HG03460 (cell line): ENCODE data around the gene ACACB.

ENCODE experiments used
- ATAC-seq: cut with Tn5 transposase; IDR thresholded peaks from one replicate; pipeline ENCODE4 v1.9.1; 2021; ENCODE audit not compliant: unreplicated experiment

The ACACB gene

DNA sequence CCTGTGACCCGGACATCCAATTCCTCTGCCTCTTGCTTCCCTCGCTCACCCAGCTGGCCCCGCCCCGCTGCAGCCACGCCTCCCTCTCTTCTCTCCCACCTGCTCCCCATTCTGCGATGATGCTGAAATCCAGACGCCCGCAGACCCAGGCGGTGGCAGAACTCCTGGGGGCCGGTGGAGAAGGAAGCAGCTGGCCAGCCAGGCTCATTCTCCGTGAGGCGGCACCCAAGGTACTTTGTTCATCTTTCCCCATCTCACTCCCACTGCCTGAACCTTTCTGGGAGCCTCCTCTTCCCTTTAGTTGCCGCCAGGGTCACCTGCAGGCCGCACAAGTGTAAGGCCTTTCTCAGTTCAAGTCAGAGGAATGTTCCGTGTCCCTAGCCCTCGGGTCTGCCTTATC is 157.0 kb downstream of the ACACB start:
- ATAC-seq: no peak

DNA sequence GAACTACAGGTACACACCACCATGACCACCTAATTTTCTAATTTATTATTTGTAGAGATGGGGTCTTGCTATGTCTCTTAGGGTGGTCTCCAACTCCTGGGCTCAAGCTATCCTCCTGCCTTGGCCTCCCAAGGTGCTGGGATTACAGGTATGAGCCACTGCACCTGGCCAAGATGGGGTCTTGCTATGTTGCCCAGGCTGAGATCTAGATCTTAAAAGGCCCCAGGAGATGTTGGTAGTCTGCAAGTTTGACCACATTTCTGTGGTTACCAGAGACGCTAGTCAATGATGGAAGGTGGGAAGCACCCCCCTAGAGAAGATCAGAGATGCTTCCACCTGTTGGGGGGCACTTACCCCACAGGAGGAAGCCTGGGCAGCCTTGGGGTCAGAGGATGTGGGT is 158.0 kb downstream of the ACACB start:
- ATAC-seq: no peak

DNA sequence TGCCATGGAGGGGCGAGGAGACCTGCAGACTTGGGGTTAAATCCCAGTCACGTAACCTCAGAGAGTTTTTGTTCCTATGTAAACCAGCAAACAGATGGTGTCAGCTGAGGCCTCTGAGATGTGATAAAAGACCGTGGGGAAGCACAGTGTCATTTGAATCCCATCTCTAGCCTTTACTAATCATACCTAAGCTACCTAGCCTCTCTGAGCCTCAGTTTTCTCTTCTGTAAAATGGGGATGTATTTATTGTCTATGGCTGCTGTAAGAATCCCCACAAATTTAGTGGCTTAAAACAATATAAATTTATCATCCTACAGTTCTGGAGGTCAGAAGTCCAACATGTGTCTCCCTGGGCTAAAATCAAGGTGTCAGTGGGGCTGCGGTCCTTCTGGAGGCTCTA is 158.8 kb downstream of the ACACB start:
- no peak for ATAC-seq

DNA sequence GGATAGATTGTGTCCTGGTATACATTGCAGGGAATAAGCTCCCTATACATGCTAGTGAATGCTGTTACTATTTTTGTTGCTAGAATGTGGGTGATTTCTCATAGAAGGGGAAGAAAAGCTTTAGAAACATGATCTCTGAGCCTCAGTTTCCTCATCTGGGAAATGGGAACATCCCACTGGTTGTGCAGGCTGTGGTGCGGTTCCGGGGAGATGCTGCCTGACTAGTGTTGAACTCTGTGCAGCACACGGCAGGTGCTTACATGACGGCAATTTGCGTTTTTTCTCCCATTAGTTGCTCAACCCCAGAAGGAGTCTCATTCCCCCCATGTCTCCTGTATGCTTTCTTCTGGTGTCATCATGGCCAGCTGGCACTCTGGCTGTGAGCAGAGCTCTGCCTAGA is 159.8 kb downstream of the ACACB start:
- ATAC-seq: no peak

DNA sequence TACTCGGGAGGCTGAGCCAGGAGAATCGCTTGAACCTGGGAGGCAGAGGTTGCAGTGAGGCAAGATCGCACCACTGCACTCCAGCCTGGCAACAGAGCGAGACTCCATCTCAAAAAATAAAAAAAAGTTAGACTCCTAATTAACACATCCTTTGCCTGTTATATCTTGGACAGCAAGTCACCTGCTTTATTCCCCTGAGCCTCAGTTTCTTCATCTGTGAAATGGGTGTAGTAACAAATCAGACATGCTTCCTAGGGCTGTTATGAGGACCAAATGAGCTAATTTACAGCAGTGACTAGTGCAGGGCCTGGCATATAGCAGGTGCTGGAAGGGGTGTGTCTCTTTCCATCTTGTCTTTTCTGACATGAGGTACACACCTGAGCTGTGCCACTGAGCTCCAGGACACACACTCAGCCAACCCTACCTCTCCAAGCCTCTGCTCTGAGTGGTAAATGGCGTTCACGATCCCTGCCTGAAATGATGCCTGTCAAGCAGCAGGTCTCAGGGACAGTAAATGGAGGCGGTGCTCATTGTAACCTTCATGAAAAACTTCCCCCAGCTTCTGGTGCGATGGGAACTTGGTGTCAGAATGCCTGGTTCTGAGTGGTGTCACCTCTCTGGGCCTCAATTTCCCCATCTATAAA is 161.0 kb downstream of the ACACB start:
- ATAC-seq: no peak

DNA sequence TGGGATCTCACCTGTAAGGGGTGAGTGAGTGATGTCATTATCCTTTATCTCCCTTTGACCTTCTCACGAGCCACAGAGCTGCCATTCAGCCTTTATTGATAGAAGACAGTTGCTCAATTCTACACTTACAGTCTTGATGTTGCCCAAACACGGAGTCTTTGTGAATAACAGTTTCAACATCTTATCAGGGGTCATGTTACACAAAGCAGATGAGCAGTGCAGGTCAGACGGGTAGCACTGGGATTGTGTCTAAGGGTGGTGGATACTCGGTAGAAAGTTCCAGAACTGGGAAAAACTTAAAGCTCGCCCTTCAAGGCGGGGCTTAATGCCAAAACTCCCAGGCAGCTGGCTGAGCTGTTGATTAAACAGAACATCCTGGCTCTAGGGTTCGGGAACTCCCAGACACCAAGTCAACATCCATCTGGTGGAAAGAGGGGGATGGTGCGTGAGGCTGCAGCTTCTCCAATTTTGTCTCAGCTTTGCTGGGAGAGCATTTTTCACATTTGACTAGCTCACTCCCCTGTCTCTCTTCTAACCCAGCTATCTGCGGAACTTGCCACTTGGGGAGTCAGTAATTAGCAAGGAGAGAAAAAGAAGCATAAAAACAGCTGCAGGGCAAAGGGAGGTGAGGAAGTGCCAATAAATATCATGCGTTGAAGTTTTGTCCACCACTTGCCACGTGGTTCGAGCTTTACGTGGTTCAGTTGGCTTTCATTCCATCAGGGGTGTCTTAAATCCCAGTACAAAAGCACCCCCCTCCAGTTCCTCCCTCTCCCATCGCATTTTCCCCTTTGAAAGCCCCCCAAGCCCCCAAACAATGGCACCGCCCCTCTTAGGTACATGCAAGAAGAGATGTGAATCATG is 161.7 kb downstream of the ACACB start:
- no peak for ATAC-seq

DNA sequence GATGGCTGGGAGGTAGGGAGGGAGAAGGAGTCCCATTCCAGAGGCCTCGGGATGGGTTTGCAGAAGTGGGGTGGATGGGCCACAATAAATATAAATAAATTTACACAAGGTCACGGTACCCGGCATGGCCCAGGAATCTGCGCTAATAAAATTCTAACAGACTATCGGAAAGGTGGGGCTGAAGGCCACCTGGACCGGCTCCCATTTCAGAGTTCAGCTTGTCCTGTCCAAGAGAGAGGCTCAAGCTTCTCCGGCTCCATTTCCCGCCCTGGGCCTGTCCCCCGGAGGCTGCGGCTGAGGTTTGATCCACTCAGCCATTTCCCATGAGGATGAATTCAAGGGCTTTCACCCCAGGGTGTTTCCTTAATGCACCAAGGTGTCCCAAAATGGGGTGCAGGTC is 162.5 kb downstream of the ACACB start:
- ATAC-seq: no peak

DNA sequence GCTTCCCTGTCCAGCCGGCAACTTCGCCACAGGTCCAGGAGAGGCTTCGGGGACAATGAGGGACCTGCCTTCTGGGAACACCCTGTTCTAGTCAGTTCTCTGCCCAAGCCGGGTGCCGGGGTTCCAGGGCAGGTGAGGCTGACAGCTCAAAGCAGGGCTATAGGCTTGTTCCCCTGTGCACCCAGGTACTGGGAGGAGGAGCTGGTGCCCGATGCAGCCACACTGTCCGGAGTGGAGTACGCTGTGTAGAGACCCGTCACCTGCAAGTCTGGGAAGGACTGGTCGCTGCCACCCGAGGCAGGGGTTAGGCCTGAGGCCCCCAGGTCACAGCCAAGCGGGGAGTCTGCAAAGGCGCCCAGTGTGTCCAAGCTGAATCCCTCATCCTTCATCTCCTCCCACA is 163.1 kb downstream of the ACACB start:
- no peak for ATAC-seq

DNA sequence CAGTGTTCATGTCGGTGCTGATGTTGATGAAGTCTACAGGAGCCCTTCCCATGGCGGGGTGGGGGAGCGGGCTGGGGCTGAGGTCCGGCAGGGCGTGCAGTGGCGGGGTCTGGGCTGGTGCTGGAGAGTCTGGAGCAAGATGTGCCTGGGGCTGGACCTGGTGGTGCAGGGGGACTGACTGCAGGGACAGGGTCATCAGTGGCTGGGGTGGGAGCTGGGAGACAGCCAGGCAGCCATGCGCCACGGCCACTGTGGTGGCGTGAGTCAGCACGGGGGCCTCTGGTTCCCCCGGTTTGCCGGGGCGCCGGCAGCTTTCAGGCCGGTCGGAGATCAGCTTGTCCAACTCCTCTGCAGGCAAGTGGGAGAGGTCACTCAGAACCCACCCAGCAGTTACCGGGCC is 165.1 kb downstream of the ACACB start:
- ATAC-seq: no peak

DNA sequence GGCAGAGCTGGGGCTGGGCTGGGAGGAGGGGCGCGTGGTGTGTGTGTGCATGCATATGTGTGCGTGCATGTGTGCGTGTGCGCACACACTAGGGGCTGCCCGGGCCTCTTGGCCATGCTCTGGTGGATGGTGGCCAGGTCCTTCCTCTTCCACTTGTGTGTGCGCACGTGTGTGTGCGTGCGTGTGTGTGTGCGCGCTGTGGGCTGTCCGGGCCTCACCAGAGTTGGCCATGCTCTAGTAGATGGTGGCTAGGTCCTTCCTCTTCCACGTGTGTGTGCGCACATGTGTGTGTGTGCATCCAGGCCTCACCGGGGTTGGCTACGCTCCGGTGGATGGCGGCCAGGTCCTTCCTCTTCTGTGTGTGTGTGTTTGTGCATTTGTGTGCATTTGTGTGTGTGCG is 168.0 kb downstream of the ACACB start:
- no peak for ATAC-seq

DNA sequence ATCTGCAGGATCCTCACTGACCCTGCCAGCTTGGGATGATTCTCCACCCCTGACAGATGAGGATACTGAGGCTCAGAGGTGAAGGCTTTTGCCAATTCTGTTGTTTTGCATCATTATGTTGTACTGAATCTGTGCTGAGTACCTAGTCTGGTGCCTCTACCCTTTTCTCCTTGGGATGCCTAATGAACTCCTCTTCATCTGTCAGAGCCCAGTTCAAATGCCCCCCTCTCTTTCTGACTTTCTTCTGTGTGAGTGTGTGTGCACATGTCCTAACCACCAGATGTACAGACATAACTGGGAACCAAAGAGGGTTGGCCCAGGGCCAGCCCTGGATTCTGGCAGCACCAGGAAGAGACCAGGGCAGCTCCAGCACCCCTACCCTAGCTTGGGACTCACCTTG is 169.9 kb downstream of the ACACB start:
- no peak for ATAC-seq

DNA sequence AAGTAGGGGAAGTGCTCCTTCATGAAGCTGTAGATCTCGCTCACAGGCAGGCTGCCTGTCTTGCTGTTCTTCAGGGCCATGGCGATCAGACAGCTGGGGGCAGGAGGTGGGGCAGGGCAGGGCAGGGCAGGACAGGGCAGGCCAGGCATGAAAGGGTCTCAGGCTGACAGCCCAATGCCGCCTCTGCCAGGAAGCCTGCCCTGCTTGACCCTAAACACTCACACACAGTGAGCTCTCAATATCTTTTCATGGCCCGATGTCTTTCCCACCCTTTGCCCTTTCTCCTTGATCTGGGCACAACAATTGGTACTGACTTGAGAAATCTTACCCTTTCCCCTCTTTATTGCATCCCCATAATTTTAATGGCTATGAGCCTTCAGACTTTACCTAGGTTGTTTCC is 170.3 kb downstream of the ACACB start:
- no peak for ATAC-seq

DNA sequence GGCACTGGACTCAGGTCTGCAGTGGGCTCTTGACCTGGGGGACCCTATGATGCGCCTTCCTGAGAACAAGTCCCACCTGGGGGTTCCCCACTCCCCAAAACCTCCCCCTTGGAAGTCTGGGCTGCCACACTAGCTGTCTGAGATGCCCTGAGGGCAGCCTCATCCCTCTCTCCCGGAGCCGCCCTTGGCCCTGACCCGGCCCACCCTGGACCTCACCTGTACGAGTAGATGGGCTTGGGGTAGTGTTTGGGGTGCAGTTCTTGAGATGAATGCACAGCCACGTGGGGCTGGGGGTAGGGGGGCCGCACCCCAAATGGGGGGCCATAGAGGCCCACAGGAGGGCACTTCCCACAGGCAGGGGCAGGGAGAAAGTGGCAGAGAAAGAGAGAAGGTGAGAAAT is 170.8 kb downstream of the ACACB start:
- ATAC-seq: no peak

DNA sequence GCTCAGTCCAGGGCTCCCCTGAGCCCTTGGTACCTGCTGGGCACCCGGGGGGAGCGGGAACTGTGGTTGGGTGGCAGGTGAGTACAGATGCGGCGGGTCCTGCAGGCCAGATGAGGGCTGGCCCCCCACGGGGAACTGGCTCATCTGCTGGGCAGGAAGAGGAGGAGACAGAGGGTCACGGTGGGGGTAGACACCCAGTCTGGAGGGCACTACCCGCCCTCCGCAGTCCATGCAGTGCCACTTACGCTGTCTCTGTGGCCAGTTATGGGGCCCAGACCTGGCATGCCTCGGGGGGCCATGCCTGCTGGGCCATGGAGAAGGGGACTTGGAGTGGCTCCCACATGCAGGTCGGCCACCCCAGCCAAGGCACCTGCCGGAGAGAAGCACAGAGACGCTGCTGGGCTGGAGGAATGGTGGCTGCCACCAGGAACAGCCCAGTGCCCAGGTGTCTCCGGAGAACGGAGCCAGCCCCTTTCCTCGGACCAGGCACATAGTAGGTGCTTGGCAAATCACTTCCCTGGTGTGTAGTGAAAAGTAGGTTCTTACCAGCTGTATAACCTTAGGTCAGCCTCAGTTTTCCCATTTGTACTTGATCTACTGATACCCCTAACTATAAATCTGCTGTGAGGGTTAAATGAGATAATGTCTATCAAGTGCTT is 171.6 kb downstream of the ACACB start:
- ATAC-seq: no peak

DNA sequence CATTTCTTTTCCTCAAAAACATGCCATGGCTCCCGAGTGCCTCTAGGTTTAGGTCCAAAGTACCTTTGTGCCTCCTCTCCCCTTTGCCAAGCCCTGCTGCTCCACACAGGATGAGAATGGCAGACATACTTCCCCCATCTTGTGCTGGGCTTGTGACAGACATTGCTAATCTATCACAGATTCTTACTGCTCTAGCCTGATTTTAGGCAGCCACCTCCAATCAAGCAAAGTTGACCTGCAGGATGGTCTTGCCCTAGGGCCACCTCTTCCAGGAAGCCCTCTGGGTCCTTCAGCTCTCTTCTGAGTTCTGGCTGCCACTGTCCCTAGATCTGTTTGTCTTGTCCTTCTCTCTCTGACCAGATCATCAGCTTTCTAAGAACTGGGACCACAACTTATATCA is 172.2 kb downstream of the ACACB start:
- ATAC-seq: no peak

DNA sequence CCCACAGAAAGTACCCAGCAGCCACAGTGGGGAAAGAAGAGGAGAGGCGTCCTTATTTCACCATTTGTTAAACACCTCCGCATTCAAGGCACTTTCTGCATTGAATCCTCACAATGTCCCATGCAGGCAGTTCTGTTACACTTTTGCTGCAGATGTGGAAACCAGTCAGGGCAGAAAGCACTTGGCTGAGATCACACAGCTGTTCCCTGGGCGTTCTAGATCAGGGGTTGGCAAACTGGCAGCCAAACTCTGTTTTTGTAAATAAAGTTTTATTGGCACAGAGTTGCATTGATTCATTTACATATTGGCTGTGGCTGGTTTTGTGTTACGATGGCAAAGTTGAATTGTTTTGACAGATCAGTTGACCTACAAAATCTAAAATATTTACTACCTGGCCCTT is 172.6 kb downstream of the ACACB start:
- no peak for ATAC-seq

DNA sequence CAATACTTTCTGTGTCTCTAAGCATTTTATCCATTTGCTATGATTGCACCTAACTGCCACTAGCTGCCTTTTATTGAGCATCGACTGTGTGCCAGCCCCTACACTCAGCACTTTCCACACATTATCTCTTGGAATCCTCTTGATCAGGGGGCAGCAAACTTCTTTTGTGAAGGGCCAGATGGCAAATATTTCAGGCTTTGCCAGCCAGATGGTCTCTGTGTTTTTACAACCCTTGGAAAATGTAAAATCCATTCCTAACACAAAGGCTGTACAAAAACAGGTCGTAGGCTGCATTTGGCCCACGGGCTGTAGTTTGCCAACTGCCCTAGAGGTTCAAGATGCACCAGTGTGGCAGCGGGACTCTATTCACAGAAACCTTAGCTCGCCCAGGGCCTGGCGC is 173.2 kb downstream of the ACACB start:
- no peak for ATAC-seq

DNA sequence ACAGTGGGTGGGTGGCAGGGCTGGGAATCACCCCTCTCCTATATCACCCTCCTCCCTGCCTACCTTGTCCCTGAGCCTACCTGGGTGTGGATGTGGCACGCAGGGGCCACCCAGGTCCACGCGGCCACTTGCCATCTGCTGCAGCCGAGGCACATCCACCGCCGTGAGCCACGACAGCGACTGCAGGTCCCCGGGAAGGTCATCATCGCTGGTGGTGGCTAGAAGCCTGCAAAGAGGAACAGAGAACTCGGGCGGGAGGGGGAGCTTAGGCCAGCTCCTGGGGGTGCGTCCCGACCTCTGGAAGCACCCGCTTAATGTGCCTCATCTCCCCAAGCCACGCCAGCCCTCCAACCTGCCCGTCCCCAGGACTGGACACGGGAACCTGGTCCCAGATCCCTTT is 173.7 kb downstream of the ACACB start:
- ATAC-seq: no peak

DNA sequence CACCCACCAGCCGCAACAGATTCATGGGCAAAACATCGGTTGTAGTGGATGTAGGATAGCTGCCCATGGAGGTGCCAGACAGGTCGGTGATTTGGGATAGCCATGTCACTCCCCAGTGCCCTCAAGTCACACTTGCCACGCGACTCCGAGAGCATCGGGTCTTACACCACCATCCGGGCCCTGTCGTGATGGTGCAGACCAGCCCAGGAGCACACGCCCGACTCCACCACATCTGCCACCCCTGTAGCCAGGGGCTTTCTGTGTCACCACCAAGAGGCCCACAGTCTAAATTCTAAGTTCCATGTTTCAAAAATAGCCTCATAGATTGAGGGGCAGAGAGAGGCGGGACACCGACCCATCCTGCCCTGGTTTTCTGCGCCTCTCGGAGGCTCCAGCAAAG is 174.7 kb downstream of the ACACB start:
- no peak for ATAC-seq

DNA sequence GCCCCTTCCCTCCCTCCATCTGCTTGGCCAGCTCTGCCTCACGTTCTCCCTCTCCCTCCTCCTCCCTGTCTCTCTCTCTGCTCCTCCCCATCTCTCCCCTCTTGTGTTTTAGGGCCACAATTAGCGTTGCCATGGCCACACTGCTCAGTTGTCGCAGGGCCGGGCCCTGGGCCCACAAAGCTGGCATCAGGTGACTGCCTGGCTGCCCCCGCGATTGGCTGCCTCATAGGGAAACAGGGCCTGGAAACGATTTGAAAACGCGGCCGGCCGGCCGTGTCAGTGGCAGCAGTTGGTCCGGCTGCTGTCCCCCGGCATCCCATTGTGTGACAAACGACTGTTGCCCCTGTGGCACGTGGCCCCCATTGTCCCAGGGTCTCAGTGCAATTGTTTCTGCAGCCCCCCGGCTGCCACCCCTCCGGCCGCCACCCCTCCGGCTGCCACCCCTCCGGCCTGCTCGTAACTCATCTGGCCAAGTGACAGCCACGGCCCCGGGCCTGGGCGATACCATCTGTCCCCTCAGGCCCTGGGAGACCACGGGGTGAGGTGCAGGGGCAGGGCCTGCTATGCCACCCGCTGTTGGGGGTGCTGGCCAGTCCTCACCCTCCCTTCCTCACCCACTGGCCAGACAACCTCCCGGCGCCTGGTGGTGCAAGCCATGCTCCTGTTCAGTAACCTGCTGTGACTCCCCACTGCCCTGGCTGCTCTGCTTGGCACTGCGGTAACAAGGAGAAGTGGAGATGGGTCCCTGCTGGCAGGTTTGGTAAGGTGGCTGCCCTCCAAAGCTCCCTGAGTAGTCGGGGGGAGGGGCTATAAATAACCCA is 175.3 kb downstream of the ACACB start:
- no peak for ATAC-seq

DNA sequence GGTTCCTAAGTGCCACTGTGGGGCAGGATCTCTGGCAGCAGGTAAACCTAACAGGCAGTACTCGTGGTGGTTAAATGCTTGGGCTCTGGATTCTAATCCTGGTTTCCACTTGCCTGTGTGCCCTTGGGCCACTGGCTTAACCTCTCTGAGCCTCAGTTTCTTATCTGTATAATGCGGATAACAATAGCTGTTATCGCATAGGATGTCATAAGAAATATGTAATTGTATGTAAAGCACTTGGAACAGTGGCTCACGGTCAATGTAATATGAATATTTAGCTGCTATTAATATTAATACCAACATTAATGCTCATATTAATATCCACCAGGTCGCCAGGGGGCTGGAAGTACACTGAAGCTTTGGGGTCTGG is 175.9 kb downstream of the ACACB start:
- no peak for ATAC-seq
